ENCODE measurements around the gene CFAP20DC.
"Not testable (repeated sequence)": the region's sequence is repeated elsewhere in the genome, so short reads cannot be mapped to it uniquely, and the experiment has no call there.

Gene CFAP20DC

GRCh38 chr3:59049671-59050331, at the start of gene CFAP20DC:
Gene CFAP20DC (minus strand): TSS chr3:59050025. CDS start chr3:59049631, 394 bp downstream.
- DNase-seq, result peak; percentile 97

DNA sequence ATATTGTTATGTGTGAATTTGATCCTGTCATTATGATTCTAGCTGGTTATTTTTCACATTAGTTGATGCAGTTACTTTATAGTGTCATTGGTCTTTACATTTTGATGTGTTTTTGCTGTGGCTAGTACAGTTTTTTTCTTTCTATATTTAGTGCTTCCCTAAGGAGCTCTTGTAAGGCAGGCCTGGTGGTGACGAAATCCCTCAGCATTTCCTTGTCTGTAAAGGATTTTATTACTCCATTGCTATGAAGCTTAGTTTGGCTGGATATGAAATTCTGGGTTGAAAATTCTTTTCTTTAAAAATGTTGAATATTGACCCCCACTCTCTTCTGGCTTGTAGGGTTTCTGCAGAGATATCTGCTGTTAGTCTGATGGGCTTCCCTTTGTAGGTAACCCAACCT, 48.7 kb upstream of the CFAP20DC start:
- DNase-seq, result not testable (repeated sequence)

DNA sequence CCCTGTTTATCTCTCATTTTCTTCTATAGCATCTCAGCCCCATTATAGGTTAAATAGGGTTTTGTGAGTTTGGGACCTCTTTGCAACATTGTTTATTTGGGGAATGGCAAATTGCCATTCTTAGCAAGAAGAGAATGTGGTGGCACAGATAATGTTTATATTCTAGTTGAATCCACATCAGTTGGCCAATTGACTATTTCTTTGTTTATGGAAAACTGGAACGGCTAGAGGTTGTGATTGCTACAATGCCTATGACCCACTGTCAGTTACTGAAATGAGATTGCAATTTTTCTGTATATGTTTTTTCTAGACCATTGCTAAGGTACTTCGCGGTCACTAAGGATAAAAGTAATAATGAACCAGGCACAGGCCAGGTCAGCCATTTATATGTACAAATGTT, 44.6 kb upstream of the CFAP20DC start:
- DNase-seq, result no peak

DNA sequence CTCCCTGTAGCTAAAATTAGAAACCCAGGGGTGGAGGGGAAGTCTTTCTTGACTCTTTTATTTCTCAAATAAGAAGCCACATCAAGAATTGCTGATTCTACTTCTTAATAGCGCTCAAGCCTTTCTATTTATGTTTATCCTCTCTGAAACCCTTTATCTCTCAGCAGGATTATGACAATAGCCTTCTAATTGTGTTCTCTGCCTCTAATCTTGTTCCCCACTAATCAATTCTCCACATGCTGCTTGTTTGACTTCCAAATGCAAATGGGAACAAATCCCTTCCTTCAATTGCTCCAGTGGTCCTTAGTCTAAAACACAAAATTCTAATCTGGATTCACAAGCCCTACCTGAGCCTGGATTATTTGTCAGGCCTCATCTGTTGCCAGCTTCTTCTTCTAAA, 43.7 kb upstream of the CFAP20DC start:
- no peak for DNase-seq

DNA sequence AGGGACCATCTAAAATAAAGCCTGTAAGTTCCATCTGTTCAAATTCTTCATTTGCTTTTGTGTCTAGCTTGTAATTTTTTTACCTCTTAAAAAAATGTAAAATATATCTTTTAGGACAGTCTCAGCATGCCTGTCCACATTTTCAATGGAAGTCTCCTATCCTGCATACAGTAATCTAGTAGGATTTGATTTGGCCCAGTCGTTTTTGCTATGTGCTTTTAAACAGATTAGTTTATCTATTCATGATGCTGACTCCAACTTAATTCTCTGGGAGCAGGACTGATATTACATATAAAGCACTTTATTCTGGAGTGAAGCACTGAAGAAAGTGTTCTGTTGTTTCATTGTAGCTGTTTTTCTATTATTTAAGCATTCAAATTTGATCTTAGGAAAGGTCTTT, 38.9 kb upstream of the CFAP20DC start:
- DNase-seq, result no peak

DNA sequence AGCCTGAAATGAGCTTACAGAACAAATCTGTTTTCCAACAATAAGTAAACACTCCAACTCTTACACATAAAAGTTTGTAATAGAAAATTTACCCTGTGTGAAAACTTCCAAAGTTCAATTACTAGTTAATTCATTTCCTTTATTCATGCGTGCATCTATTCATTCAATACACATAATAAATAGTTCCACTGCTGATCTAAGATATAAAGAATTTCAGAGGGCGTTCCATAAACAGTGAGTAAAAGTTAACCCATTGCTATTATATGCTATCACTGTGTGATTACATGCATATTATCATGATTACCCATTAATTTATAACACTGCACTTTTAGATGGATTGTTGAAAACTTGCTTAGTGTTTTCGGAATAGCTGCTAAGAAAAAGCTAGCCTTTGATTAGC, 36.2 kb upstream of the CFAP20DC start:
- DNase-seq, result no peak

- no peak for DNase-seq
These were observed 34.8 kb upstream of the CFAP20DC start for GRCh38 chr3:59084583-59084982.

DNA sequence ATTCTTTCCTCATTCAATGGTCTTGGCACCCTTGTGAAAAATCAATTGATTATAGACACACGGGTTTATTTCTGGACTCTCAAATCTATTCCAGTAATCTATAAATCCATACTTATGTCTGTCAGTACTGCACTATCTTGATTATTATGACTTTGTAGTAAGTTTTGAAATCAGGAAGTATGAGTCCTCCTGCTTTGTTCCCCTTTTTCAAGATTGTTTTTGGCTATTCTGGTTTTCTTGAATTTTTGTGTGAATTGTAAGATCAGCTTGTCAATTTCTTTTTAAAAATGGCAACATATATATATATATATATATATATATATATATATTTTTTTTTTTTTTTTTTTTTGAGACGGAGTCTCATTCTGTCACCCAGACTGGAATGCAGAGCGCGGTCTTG, 32.3 kb upstream of the CFAP20DC start:
- peak; percentile 55 for DNase-seq

- DNase-seq, result no peak
These were observed 31.2 kb upstream of the CFAP20DC start for GRCh38 chr3:59081071-59081470.

DNA sequence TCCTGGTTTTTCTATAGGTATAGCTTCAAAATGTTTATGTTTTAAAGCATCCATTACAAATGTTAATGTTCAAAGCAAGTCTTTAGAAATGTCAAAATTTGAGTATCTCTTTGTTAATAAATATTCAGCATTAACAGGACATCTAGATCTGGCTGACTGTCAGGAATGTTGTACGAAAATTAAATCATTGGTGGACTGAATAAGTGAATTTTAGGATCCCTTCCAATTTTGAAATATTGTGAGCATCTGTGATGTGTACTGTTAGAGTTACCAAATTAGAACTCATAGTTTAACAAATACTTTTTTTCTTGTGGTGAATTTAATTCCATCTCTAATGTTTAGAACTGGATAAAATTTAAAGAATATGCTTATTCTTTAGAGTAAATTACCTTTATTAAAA, 30.1 kb upstream of the CFAP20DC start:
- no peak for DNase-seq

- no peak for DNase-seq
These were observed 24.9 kb upstream of the CFAP20DC start for GRCh38 chr3:59074764-59075163.

DNA sequence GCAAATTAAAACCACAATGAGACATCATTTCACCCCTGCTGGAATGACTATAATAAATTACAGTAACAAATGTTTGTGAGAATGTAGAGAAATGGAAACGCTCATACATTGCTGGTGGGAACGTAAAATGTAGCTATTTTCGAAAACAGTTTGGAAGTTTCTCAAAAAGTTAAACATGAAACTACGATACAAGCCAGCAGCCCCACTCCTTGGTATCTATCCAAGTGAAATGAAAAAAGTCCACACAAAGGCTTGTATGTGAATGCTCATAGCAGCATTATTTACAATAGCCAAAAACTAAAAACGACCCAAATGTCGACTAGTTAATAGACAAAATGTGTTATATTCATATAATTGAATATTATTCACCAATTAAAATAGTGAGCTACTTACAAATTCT, 22.9 kb upstream of the CFAP20DC start:
- no peak for DNase-seq

- DNase-seq, result no peak
These were observed 20.0 kb upstream of the CFAP20DC start for GRCh38 chr3:59069838-59070237.

GRCh38 chr3:59065240-59065639, 15.4 kb upstream of the CFAP20DC start:
- DNase-seq, result no peak

DNA sequence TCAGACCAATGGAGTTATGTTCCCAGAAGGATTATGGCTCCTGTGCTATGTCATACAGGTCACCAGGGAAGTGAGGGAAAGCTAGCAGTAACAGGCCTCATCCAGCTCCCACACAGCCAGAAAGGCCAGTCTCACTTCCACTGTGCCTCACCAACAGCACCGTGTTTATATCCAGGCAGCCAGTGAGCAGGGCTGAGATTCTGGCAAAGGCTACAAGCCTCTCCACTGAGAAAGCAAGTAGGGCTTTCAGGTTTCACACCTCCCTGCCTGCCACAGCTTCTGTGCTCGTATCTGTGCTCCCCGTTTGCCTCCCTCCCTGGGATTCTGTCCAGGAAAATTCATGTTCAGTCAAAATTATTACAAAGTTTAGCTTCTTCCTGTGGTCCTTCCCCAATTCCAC, 14.9 kb upstream of the CFAP20DC start:
- DNase-seq, result no peak

GRCh38 chr3:59064276-59064675, 14.5 kb upstream of the CFAP20DC start:
- DNase-seq, result no peak

- DNase-seq, result no peak
These were observed 6.9 kb upstream of the CFAP20DC start for GRCh38 chr3:59056706-59057105.

GRCh38 chr3:59052803-59053411, 3.1 kb upstream of the CFAP20DC start:
- peak; percentile 82 for DNase-seq

DNA sequence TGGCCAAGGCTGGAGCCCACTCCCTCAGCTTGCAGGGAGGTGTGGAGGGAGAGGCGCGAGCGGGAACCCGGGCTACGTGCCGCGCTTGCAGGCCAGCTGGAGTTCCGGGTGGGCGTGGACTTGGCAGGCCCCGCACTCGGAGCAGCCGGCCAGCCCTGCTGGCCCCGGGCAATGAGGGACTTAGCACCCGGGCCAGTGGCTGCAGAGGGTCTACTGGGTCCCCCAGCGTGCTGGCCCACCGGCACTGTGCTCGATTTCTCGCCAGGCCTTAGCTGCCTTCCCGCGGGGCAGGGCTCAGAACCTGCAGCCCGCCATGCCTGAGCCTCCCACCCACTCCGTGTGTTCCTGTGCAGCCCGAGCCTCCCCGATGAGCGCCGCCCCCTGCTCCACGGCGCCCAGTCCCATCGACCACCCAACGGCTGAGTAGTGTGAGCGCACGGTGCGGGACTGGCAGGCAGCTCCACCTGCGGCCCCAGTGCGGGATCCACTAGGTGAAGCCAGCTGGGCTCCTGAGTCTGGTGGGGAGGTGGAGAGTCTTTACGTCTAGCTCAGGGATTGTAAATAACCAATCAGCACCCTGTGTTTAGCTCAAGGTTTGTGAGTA, 1.1 kb upstream of the CFAP20DC start:
- not testable (repeated sequence) for DNase-seq

DNA sequence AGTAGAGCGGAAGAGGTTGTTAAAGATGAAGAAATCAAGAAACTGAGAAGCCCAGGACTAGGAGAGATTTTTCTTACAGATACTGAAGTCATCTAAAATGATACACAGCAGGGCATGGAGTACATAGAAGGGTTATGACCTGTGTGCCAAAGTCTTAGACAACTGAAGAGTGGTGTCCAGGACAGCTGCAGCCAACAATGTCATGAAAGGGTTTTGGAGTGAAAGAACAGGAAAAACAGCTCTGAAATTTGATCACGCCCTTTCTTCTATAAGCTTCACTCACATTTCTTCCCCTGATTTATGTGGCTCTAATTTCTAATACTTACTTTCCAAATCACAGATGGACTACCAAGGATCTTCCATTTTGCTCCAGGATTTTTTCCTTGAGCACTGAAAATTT, 3.0 kb downstream of the CFAP20DC start:
- DNase-seq, result no peak

DNA sequence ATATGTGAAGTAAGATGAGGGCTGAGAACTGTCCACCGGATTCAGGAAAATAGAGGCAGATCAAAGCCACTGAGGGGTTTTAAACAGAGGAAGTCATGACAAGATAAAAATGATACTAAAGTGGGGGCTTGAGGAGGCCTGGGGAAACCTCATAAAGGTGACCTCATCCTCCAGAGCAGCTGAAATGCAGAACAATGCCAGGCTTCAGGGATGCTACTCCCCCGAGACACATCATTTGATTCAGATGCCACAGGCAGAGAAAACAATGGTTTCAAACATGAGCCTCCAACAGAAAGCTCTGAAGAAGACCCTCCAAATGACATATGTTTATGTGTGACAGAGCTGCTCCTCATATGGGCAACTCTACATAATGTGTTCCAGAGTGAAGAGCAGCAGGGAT, 6.4 kb downstream of the CFAP20DC start:
- DNase-seq, result no peak

GRCh38 chr3:59040902-59041301, 8.9 kb downstream of the CFAP20DC start:
- no peak for DNase-seq

- no peak for DNase-seq
These were observed 22.2 kb downstream of the CFAP20DC start for GRCh38 chr3:59027607-59028006.

GRCh38 chr3:59023612-59024011, 26.2 kb downstream of the CFAP20DC start:
- DNase-seq, result no peak

DNA sequence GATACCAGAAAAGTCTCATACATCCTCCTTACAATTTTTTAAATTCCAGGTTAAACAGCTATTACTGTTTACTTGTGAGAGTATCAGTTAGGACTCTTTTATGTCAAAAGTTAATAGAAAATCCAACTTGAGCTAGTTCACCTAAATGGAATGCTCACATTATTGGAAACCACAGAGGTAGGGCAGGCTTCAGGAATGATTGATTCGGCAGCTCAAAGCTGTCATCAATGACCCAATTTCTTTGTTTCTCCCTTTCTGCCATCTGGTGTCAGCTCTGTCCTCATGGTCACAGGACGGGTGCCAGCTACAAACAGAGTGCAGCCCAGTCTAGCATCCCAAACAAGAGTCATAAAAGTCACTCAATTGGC, 32.2 kb downstream of the CFAP20DC start:
- DNase-seq, result no peak

Measured in hematopoietic multipotent progenitor cell treated with erythropoietin and hydrocortisone succinate and interleukin-3 and kit ligand, for 4 days (in vitro differentiated cells).